ENCODE measurements around the gene HELZ.
"Not testable (repeated sequence)": the region's sequence is repeated elsewhere in the genome, so short reads cannot be mapped to it uniquely, and the experiment has no call there.

HELZ gene

GRCh38 chr17:67224736-67225135 lies 20.3 kb downstream of the HELZ start:
- DNase-seq: no peak

GRCh38 chr17:67223924-67224323 lies 21.1 kb downstream of the HELZ start:
- no peak for DNase-seq

DNA sequence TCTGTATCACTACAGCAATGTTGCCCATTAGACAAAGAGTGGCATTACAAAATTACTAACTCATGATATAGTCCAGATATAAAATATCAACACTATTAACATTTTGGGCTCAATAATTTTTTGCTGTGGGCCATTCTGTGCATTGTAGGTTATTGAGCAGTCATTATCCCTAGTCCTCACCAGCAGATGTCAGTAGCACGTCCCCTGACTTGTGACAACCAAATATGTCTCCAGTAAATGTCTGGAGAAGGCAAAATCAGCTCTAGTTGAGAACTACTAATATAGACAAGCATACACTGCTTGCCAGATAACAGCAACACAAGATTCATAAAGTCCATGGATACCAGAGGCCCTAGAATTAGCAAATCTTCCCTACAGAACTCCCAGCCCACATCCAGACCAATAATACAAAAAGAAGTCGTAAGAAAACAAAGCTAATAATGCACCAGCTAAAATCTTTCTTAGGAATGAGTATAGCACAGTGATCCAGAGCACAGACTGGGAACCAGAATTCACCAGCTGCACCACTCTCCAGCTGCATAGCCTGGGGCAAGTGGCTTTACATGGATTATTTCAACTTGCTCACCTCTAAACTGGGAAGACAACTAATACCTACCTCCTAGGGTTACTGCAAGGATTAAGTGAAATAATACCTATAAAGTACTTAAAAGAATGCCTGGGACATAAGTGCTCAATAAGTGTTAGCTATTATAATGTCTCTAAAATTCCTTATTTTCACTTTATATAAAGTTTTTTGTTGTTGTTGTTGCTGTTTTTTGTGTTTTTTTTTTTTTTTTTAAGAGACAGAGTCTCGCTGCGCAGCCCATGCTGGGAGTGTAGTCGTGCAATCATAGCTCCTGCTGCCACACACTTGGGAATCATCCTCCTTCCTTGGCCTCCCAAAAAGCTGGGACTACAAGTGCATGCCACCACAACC lies 23.7 kb downstream of the HELZ start:
- DNase-seq: no peak

- DNase-seq: no peak
Measured at GRCh38 chr17:67218385-67218950, 26.5 kb downstream of the HELZ start.

DNA sequence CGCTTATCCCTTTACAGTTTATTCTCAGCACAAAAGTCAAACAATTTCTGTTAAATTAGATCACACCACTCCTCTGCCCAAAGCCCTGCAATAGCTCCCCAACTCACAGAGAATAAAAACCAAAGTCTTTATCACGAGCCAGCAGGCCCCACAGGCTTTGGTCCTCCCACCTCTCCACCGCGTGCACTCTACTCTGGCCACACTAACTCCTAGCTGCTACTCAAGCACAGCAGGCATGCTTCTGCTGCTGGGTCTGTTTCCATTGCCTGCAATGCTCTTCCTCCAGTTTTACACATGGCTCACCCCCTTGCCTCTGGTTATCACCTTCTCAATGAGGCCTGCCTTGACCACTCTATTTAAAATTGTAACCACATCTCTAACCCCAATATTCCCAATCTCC lies 27.6 kb downstream of the HELZ start:
- no peak for DNase-seq

GRCh38 chr17:67216578-67217320 lies 28.2 kb downstream of the HELZ start:
- DNase-seq: no peak

- DNase-seq: no peak
Measured at GRCh38 chr17:67215991-67216421, 29.0 kb downstream of the HELZ start.

DNA sequence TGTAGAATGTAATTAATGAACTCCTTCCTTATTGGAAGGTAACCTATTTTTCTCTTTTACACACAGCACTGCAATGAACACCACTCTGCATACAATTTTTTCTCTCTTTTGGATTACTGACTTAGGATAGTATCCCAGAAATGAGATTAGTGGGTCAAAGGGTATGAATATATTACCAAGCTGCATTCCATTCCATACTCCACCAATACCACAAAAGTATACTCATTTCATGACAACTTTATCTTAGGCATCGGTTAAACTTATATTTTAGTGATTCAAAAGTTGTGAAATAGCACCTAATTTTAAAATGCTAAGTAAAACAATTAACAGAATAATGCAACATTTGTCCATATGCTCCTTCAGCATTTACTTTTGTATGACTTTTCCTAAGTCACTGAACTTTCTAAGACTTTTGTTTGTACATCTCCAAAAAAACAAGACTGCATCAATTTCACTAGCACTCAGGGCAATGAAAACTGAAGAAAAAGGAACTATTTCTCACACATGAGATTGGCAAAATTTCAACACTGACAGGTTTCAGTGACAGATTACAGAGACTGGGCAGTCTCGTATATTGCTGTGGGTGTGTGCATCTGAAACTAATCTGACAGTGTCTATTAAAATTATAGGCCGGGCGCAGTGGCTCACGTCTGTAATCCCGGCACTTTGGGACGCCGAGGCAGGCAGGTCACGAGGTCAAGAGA lies 32.1 kb downstream of the HELZ start:
- DNase-seq: no peak

- DNase-seq: no peak
Measured at GRCh38 chr17:67212231-67212630, 32.8 kb downstream of the HELZ start.

DNA sequence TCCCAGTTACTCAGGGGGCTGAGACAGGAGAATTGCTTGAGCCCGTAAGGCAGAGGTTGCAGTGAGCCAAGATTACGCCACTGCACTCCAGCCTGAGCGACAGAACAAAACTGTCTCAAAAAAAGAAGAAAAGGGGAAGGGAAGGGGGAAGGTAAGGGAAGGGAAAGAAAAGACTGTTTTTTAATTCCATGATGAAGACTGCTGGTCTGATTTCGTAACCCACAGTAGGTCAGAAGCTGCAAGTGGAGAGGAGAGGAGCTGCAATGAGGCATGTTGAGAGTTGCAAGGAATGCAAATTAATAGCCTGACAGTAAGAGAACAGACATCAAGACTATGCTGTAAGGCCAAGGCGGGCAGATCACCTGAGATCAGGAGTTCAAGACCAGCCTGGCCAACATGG lies 33.3 kb downstream of the HELZ start:
- DNase-seq: no peak

- no peak for DNase-seq
Measured at GRCh38 chr17:67210915-67211314, 34.1 kb downstream of the HELZ start.

DNA sequence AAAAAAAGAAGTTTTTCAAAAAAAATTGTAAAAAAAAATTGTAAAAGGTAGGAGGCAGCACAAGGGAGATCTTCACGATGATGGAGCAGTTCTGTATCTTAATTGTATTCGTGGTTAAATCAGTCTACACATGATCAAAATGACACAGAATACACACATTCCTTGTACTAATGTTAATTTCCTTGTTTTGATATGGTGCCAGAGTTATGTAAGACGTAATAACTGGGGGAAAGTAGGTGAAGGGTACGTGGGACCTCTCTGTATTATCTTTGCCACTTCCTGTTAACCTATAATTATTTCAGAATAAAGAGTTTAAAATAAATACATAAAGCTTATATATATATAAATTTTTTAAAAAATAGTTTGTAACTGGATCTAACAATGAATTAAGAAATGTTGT lies 36.8 kb downstream of the HELZ start:
- DNase-seq: no peak

- DNase-seq: no peak
Measured at GRCh38 chr17:67203818-67204217, 41.2 kb downstream of the HELZ start.

- DNase-seq: no peak
Measured at GRCh38 chr17:67202503-67202902, 42.5 kb downstream of the HELZ start.

DNA sequence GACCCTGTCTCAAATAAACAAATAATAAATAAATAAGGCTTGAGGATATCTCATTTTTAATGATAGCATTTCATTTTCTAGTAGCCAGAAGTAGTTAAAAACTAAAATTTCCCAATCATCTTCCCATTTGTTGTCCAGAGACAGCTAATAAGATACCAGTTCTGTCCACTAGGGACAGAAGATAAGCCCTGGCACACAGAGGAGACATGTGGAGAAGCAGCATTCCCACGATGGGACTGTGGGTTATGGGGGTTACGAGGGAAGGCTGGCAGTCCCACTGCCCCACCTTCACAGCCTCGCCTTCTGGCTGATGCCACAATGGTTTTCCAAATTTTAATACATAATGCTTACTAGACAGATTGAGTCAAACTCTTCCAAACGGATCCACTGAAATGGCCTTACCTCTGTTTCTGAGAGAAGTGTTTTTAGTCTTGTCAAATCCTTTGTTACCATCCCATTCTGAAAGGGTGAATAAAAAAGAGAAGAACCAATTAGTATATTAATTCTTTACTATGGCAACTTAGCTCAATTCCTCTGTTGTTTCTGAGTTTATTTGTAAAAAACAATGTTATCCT lies 44.2 kb downstream of the HELZ start:
- no peak for DNase-seq

- DNase-seq: no peak
Measured at GRCh38 chr17:67198131-67198530, 46.9 kb downstream of the HELZ start.

DNA sequence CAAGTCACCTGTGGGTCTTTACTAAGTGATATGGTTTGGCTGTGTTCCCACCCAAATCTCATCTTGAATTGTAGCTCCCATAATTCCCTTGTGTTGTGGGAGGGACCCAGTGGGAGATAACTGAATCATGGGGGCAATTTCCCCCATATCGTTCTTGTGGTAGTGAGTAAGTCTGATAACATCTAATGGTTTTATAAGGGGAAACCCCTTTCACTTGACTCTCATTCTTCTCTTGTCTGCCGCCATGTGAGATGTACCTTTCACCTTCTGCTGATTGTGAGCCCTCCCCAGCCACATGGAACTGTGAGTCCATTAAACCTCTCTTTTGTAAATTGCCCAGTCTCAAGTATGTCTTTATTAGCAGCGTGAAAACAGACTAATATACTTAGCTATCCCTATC lies 48.0 kb downstream of the HELZ start:
- not testable (repeated sequence) for DNase-seq

- no peak for DNase-seq
Measured at GRCh38 chr17:67196422-67196821, 48.6 kb downstream of the HELZ start.

- no peak for DNase-seq
Measured at GRCh38 chr17:67194134-67194533, 50.9 kb downstream of the HELZ start.

- no peak for DNase-seq
Measured at GRCh38 chr17:67187927-67188326, 57.1 kb downstream of the HELZ start.

DNA sequence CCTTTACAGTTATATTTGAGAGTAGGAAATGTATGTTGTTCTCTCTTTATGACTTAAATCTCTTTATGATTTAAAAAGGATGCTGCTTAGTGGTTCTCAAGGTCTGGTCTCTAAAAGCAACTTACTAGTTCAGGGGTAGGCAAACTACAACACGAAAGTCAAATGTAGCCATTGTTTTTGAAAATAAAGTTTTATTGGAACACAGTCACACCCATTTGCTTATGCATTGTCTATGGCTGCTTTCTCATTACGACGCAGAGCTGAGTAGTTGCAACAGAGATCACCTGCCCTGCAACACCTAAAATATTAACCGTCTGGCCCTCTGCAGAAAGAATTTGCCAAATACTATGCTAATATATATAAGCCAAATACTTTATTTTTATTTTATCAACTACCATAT lies 58.2 kb downstream of the HELZ start:
- no peak for DNase-seq

DNA sequence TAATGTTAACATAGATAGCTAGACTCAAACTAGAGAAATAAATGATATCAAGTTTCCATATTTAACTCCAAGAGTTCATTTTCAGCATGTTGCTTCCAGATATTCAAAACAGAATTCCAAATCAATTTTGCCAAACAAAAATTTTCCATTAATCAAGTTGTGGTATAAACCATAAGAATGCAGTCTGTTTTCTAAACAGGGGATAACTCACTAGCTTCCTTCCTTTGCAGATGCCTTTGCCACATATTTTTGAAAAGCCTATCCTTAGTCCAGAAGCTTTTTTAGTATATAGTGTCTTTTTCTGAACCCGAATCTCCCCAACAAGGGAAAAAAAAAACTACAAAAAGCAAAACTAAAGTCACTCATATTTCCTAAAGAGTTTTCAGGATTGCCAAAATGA lies 61.5 kb downstream of the HELZ start:
- DNase-seq: no peak

DNA sequence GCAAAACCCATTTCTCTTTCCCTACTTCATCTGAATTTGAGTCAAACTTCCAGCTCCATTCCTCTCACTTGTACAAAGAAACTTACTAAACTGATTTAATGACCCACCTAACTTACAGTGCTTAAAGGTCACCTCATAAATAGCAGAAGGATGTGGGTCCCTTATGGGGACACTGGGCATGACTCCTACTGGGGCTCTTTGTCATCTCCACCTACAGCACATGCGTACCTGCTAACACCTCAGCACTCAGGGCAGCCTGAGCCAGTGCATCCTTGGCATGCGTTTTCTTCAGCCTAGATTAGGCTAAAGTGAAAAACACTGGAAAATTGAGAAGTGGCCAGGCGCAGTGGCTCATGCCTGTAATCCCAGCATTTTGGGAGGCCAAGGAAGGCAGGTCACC lies 63.2 kb downstream of the HELZ start:
- no peak for DNase-seq

Data from effector CD4-positive, alpha-beta T cell (primary cell).